GM19043 (cell line): ENCODE results near the gene SUMO1.

Experiments
- ATAC-seq: cut with Tn5 transposase; IDR thresholded peaks from one replicate; pipeline ENCODE4 v1.9.1; 2021; ENCODE audit warnings: low read depth; ENCODE audit not compliant: unreplicated experiment

Gene SUMO1

GRCh38 chr2:202201220-202202160 is 36.9 kb downstream of the SUMO1 start:
- ATAC-seq, result no peak

GRCh38 chr2:202196727-202197126 is 41.7 kb downstream of the SUMO1 start:
- no peak for ATAC-seq

GRCh38 chr2:202194418-202194817 is 44.0 kb downstream of the SUMO1 start:
- ATAC-seq, result no peak

- ATAC-seq, result no peak
Observed at GRCh38 chr2:202193881-202194353, 44.5 kb downstream of the SUMO1 start.

GRCh38 chr2:202193305-202193704 is 45.1 kb downstream of the SUMO1 start:
- no peak for ATAC-seq

- no peak for ATAC-seq
Observed at GRCh38 chr2:202187570-202187969, 50.8 kb downstream of the SUMO1 start.

GRCh38 chr2:202186641-202187202 is 51.7 kb downstream of the SUMO1 start:
- ATAC-seq, result no peak

GRCh38 chr2:202185156-202185555 is 53.2 kb downstream of the SUMO1 start:
- ATAC-seq, result no peak

- no peak for ATAC-seq
Observed at GRCh38 chr2:202184557-202184956, 53.8 kb downstream of the SUMO1 start.

- ATAC-seq, result no peak
Observed at GRCh38 chr2:202178346-202178958, 59.9 kb downstream of the SUMO1 start.

- no peak for ATAC-seq
Observed at GRCh38 chr2:202172439-202173211, 65.8 kb downstream of the SUMO1 start.

- ATAC-seq, result no peak
Observed at GRCh38 chr2:202171241-202171825, 67.1 kb downstream of the SUMO1 start.

GRCh38 chr2:202169832-202170424 is 68.5 kb downstream of the SUMO1 start:
- ATAC-seq, result no peak

GRCh38 chr2:202169131-202169530 is 69.3 kb downstream of the SUMO1 start:
- no peak for ATAC-seq

- no peak for ATAC-seq
Observed at GRCh38 chr2:202165945-202166344, 72.5 kb downstream of the SUMO1 start.

- no peak for ATAC-seq
Observed at GRCh38 chr2:202165208-202165607, 73.2 kb downstream of the SUMO1 start.

- ATAC-seq, result no peak
Observed at GRCh38 chr2:202164411-202164810, 74.0 kb downstream of the SUMO1 start.

GRCh38 chr2:202161151-202161835 is 77.1 kb downstream of the SUMO1 start:
- no peak for ATAC-seq

GRCh38 chr2:202158796-202159195 is 79.6 kb downstream of the SUMO1 start:
- ATAC-seq, result no peak
